GM23338 (cell line): ENCODE results near the gene HPS4. TPM values are rescaled to one million over a fixed set of nuclear protein-coding genes. Genes with fewer than 3 reads are reported as not detected.

ENCODE experiments used
- ATAC-seq: fragments of 200-7000 bp; cut with Tn5 transposase; 3 replicates; pipeline ENCODE4 v1.9.1; 2020
- DNase-seq: peaks from one replicate; pipeline ENCODE4 v3.0.0-alpha.2; 2015; ENCODE audit warnings: low spot score
- H2AFZ ChIP-seq: fragments of 200-600 bp; sonication (generic); 2 replicates; pipeline ENCODE4 v1.8.0; 2016; ENCODE audit warnings: antibody characterized with exemption, mild to moderate bottlenecking, moderate library complexity
- H3F3A ChIP-seq: fragments of 200-600 bp; sonication (generic); replicated peaks from 2 replicates; pipeline ENCODE4 v1.8.0; 2017; ENCODE audit warnings: antibody characterized with exemption, mixed run types, low read depth
- H3K27ac ChIP-seq: fragments of 200-600 bp; sonication (generic); 2 replicates; pipeline ENCODE4 v1.6.1; 2016; ENCODE audit warnings: low read depth
- H3K27me3 ChIP-seq: fragments of 200-600 bp; sonication (generic); 2 replicates; pipeline ENCODE4 v1.8.0; 2016; ENCODE audit warnings: mild to moderate bottlenecking, mixed run types, moderate library complexity; ENCODE audit not compliant: insufficient read depth
- H3K36me3 ChIP-seq: fragments of 200-600 bp; sonication (generic); 2 replicates; pipeline ENCODE4 v1.8.0; 2016; ENCODE audit warnings: mild to moderate bottlenecking; ENCODE audit not compliant: insufficient read depth
- H3K4me1 ChIP-seq: fragments of 200-600 bp; sonication (generic); 2 replicates; pipeline ENCODE4 v1.8.0; 2016; ENCODE audit warnings: mild to moderate bottlenecking, moderate library complexity; ENCODE audit not compliant: insufficient read depth
- H3K4me2 ChIP-seq: fragments of 200-600 bp; sonication (generic); 2 replicates; pipeline ENCODE4 v1.7.1; 2017; ENCODE audit warnings: mixed run types
- H3K4me3 ChIP-seq: fragments of 200-600 bp; sonication (generic); 2 replicates; pipeline ENCODE4 v1.6.1; 2016; ENCODE audit warnings: mixed run types
- H3K79me2 ChIP-seq: fragments of 200-600 bp; sonication (generic); replicated peaks from 2 replicates; pipeline ENCODE4 v1.8.0; 2017; ENCODE audit warnings: mild to moderate bottlenecking; ENCODE audit not compliant: insufficient read depth
- H3K9me2 ChIP-seq: fragments of 200-600 bp; sonication (generic); 2 replicates; pipeline ENCODE4 v1.8.0; 2017; ENCODE audit not compliant: insufficient read depth
- H4K20me1 ChIP-seq: fragments of 200-600 bp; sonication (generic); replicated peaks from 2 replicates; pipeline ENCODE4 v1.8.0; 2017; ENCODE audit warnings: mild to moderate bottlenecking; ENCODE audit not compliant: insufficient read depth
- H3K27ac Mint-ChIP-seq: 2 replicates; pipeline ENCODE4 v1.8.0; 2020; ENCODE audit warnings: inconsistent platforms, mild to moderate bottlenecking, moderate library complexity, mixed read lengths
- H3K27me3 Mint-ChIP-seq: 3 replicates; pipeline ENCODE4 v1.8.0; 2022; ENCODE audit warnings: low read depth, mild to moderate bottlenecking, moderate library complexity, mixed read lengths, inconsistent platforms; ENCODE audit not compliant: insufficient read depth, poor library complexity
- H3K36me3 Mint-ChIP-seq: 3 replicates; pipeline ENCODE4 v1.8.0; 2021; ENCODE audit warnings: low read depth, mild to moderate bottlenecking, inconsistent platforms, moderate library complexity, mixed read lengths
- H3K4me1 Mint-ChIP-seq: 3 replicates; pipeline ENCODE4 v1.8.0; 2020; ENCODE audit warnings: mild to moderate bottlenecking, inconsistent platforms, mixed read lengths
- H3K4me3 Mint-ChIP-seq: 3 replicates; pipeline ENCODE4 v1.8.0; 2021; ENCODE audit warnings: moderate library complexity, mild to moderate bottlenecking, inconsistent platforms, mixed read lengths
- H3K9me3 Mint-ChIP-seq: 3 replicates; pipeline ENCODE4 v1.8.0; 2020; ENCODE audit warnings: moderate library complexity, mild to moderate bottlenecking, inconsistent platforms, mixed read lengths
- CREB1 ChIP-seq: fragments of 250-450 bp; sonication (Bioruptor Pico); IDR thresholded peaks from 2 replicates; pipeline ENCODE4 v1.5.0; 2020; ENCODE audit warnings: low read depth, mild to moderate bottlenecking, moderate library complexity
- CTCF ChIP-seq, 2 experiments: fragments of 200-600 bp in 1 of 2; sonication (generic) in 1 of 2; conservative IDR thresholded peaks; 2 replicates each; pipeline versions ENCODE4 v1.5.1 to v1.6.1; 2016 to 2017; ENCODE audit warnings: antibody characterized with exemption in 2 of 2, low read depth in 2 of 2, mild to moderate bottlenecking in 2 of 2, moderate library complexity in 1 of 2
- EZH2 ChIP-seq: fragments of 200-600 bp; sonication (generic); IDR thresholded peaks from one replicate; pipeline ENCODE4 v1.8.0; 2017; ENCODE audit warnings: antibody characterized with exemption, mild to moderate bottlenecking, low read depth; ENCODE audit not compliant: unreplicated experiment
- EZH2phosphoT487 ChIP-seq: fragments of 200-600 bp; sonication (generic); IDR thresholded peaks from one replicate; pipeline ENCODE4 v1.8.1; 2018; ENCODE audit warnings: antibody characterized with exemption; ENCODE audit not compliant: unreplicated experiment
- JUNB ChIP-seq: IDR thresholded peaks from one replicate; pipeline ENCODE4 v1.6.1; 2016; ENCODE audit warnings: antibody characterized with exemption; ENCODE audit not compliant: unreplicated experiment
- NANOG ChIP-seq: IDR thresholded peaks from 2 replicates; pipeline ENCODE4 v1.6.1; 2016; ENCODE audit warnings: antibody characterized with exemption, borderline replicate concordance
- REST ChIP-seq: IDR thresholded peaks from one replicate; pipeline ENCODE4 v1.6.1; 2018; ENCODE audit warnings: antibody characterized with exemption; ENCODE audit not compliant: unreplicated experiment
- STAT1 ChIP-seq: IDR thresholded peaks from one replicate; pipeline ENCODE4 v1.6.1; 2016; ENCODE audit warnings: antibody characterized with exemption; ENCODE audit not compliant: unreplicated experiment
- ZNF462 ChIP-seq: fragments of 250-450 bp; sonication (Bioruptor Pico); IDR thresholded peaks from 2 replicates; pipeline ENCODE4 v1.5.0; 2020; ENCODE audit warnings: mild to moderate bottlenecking, moderate library complexity
- polyA plus RNA-seq: library from polyadenylated mRNA; unstranded; fragments of >200 nt; fragmentation: Nextera tagmentation; extraction: Ambion mirVana; gene quantifications from 2 replicates; pipeline ENCODE4 v1.2.1, GENCODE V29; 2016
- total RNA-seq: library from RNA; depleted of rRNA; stranded (reverse); fragments of >200 nt; shearing (Covaris generic); gene quantifications from 2 replicates; pipeline ENCODE4 v1.2.3, GENCODE V29; 2014

The HPS4 gene
- total and polyA plus RNA-seq, 2 experiments from 2014 or later, result 20.3 to 49.4 TPM

GRCh38 chr22:26429458-26430286, 53.9 kb downstream of the HPS4 start:
- H2AFZ ChIP-seq, result peak overlapping the region; percentile 89
- TF ChIP-seq STAT1 (no peak), EZH2phosphoT487 (no peak), CREB1 (no peak), ZNF462 (CRISPR knock-in tag) (no peak), NANOG (no peak), JUNB (no peak), REST (no peak), EZH2 (no peak), CTCF (conservative IDR thresholded peaks at IDR 0.05; ENCODE audit: low read depth in 2 of 2) (no peak)
- peaks cover 24% of the 10 kb centered on the region for H3K27me3 ChIP-seq
- H3K79me2 ChIP-seq, result no peaks in the 10 kb centered on the region; the same call in 1 of the 2 replicates
- H3K4me1 Mint-ChIP-seq, result peaks cover 17% of the 10 kb centered on the region
- H3K4me3 ChIP-seq, result peak overlapping the region; percentile 87
- peak; percentile 43 for DNase-seq
- H3K36me3 Mint-ChIP-seq, result peaks cover 12% of the 10 kb centered on the region; the same call in 2 of the 3 replicates
- H3K27me3 Mint-ChIP-seq, result peaks cover 22% of the 10 kb centered on the region
- peak; percentile 42 for ATAC-seq
- peaks cover 12% of the 10 kb centered on the region; the same call in 1 of the 2 replicates for H3K4me1 ChIP-seq
- peaks cover 8% of the 10 kb centered on the region for H3F3A ChIP-seq
- H3K4me2 ChIP-seq, result peak overlapping the region; percentile 95
- H3K36me3 ChIP-seq, result no peaks in the 10 kb centered on the region
- peak overlapping the region; percentile 85 for H3K4me3 Mint-ChIP-seq
- H3K27ac ChIP-seq, result no peak overlapping the region
- 0 out of 2 replicates have a peak, but pooled peaks cover 3% of the 10 kb centered on the region for H3K9me2 ChIP-seq
- no peaks in the 10 kb centered on the region; the same call in none of the 2 replicates for H4K20me1 ChIP-seq
- no peak overlapping the region for H3K27ac Mint-ChIP-seq
- H3K9me3 Mint-ChIP-seq, result peaks cover 3% of the 10 kb centered on the region; the same call in 2 of the 3 replicates
